ENCODE data around the gene ZNF335.

Gene ZNF335

GRCh38 chr20:45945678-45946148 lies 26.3 kb downstream of the ZNF335 start:
- Histone ChIP-seq H3K9me3 (ENCODE audit: control insufficient read depth, insufficient read depth, low read length) (no peaks in the 10 kb centered on the region), H3K9ac (ENCODE audit: low read depth, low read length) (no peak overlapping the region), H3K36me3 (ENCODE audit: insufficient read depth, low read length) (peaks cover 26% of the 10 kb centered on the region), H3K4me1 (ENCODE audit: insufficient read depth, low read length) (no peaks in the 10 kb centered on the region)

DNA sequence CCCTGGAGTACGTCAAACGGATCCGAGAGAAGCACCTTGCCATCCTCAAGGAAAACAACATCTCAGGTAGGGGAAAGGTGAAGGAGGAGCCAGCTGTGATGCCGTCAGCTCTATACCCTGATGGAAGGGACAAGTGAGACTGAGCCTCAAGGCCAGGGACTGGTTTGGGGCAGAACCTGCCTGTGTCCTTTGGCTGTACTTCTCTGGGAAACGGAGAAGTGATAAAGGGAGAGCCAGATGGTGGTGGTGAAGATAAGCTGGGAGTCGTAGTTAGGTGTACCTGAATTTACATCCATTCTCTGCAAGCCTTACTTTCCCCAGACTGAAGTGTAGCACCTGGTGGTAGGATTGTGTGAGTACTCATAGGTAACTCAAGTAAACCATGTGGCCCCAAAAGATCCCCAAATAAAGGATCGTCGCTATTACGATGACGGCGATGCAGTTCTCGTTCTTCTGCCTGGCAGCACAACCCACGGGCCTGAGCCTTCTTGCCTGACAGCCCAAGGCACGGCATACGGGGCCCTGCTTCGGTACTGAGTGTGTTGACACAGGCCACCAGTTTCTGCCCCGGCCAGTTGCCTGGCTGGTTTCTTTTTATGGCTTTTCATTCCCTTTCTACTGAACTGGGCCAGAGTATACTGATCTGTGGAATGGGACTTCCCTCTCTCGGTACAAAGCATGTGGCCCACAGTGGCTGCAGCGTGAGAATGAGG lies 26.9 kb downstream of the ZNF335 start:
- Histone ChIP-seq H3K36me3 (ENCODE audit: insufficient read depth, low read length) (peaks cover 31% of the 10 kb centered on the region), H3K9me3 (ENCODE audit: control insufficient read depth, insufficient read depth, low read length) (no peaks in the 10 kb centered on the region), H3K4me1 (ENCODE audit: insufficient read depth, low read length) (no peaks in the 10 kb centered on the region), H3K9ac (ENCODE audit: low read depth, low read length) (no peak overlapping the region)

DNA sequence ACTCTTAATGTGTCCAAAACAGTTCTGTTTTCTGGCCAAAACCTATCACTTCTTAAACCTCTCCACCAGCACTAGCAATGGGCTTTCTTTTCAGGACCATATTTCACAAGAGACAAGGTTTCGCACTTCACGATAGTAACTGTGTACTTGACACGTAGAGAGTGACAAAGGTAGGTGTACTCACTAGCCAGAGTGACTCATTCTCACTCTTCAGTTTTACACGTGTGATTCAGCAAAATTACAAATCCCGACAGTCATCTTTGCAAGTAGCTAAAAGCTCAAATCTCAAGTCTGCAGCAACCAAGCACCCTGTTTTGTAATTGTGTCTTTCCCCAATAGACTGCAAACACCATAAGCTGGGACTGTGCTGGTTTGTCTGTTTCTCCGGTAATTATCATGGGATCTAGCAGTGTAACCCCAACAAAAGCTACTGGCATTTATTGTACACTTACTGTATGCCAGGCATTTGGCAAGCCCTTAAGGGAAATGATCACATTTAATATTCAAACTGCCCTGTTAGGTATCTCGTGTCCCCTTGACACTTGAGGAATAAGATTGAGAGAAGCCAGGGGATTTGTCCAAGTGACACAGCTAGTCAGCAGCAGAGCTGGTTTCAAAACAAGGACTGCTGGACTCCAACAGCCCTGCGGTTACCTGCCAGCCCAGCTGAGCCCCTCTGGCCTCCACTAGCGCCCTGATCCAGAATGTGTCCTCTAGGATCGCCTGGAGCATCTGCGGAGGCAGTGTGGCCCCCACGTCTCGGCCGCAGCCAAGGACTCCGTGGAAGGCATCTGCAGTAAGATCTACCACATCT lies 27.6 kb downstream of the ZNF335 start:
- Histone ChIP-seq H3K36me3 (ENCODE audit: insufficient read depth, low read length) (peaks cover 37% of the 10 kb centered on the region), H3K9ac (ENCODE audit: low read depth, low read length) (no peak overlapping the region), H3K4me1 (ENCODE audit: insufficient read depth, low read length) (no peaks in the 10 kb centered on the region), H3K9me3 (ENCODE audit: control insufficient read depth, insufficient read depth, low read length) (no peaks in the 10 kb centered on the region)

GRCh38 chr20:45943613-45944012 lies 28.4 kb downstream of the ZNF335 start:
- peaks cover 37% of the 10 kb centered on the region for H3K36me3 ChIP-seq (ENCODE audit: insufficient read depth, low read length)
- H3K9me3 ChIP-seq (ENCODE audit: control insufficient read depth, insufficient read depth, low read length): no peaks in the 10 kb centered on the region
- no peak overlapping the region for H3K9ac ChIP-seq (ENCODE audit: low read depth, low read length)
- H3K4me1 ChIP-seq (ENCODE audit: insufficient read depth, low read length): peaks cover under 1% of the 10 kb centered on the region; the same call in 1 of the 2 replicates

DNA sequence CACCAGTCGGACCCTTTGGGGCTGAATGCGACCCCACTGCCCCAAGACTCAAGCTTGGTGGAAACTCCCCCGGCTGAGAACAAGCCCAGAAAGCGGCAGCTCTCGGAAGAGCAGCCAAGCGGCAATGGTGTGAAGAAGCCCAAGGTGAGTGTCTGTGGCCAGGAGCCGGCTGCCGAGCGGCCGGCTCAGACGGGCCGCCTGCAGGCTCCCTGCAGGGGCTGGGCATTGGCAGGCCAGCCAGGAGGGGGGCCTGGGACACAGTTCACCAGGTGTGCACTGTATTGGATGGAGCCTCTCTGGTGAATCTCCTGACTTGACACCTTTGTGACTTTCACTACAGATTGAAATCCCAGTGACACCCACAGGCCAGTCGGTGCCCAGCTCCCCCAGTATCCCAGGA lies 31.5 kb downstream of the ZNF335 start:
- H3K9me3 ChIP-seq (ENCODE audit: control insufficient read depth, insufficient read depth, low read length): no peaks in the 10 kb centered on the region
- peaks cover 12% of the 10 kb centered on the region for H3K4me1 ChIP-seq (ENCODE audit: insufficient read depth, low read length)
- H3K9ac ChIP-seq (ENCODE audit: low read depth, low read length): no peak overlapping the region
- peaks cover 37% of the 10 kb centered on the region for H3K36me3 ChIP-seq (ENCODE audit: insufficient read depth, low read length)

DNA sequence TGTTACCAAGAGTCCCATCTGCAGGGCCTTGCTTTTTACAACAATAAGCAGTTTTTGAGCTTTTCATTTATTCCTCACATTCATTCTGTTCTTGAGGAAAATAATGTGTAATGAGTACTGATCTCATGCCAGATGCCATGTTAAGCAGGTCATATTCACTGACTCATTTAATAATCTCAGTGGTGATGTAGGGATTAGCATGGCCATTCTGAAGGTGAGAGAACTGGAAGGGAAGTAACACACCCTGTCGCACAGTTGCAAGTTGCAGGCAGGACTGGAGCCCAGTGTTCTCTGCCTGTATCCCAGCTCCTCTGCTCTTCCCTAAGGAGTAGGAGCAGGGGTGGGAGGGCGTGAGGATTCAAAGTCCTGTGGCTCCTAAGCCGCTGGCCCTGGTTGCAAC lies 31.9 kb downstream of the ZNF335 start:
- Histone ChIP-seq H3K4me1 (ENCODE audit: insufficient read depth, low read length) (peaks cover 12% of the 10 kb centered on the region), H3K9ac (ENCODE audit: low read depth, low read length) (no peak overlapping the region), H3K9me3 (ENCODE audit: control insufficient read depth, insufficient read depth, low read length) (no peaks in the 10 kb centered on the region), H3K36me3 (ENCODE audit: insufficient read depth, low read length) (peaks cover 33% of the 10 kb centered on the region)

DNA sequence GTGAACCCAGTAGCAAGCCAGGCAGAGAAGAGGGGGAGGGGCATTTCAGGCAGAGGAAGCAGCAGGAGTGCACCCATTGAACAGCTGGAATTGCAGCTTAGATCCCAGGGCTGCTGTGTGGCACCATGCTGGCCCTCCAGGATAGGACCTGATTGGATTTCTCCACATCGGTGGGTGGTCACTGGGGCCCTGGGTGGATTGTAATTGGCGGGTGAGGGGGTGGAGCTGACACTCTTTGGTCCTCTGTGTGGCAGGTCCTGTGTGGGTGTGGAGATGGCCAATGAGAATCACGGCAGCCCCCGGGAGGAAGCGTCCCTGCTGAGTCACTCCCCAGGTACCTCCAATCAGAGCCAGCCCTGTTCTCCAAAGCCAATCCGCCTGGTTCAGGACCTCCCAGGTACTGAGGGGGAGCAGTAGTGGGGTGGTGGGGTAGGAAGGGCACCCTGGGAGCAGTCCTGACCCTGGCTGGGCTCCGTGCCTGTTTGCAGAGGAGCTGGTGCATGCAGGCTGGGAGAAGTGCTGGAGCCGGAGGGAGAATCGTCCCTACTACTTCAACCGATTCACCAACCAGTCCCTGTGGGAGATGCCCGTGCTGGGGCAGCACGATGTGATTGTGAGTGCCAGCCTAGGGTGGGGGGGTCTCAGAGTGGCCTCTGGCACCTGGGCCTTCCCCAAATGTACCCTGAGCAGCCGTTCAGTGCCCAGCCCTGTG lies 33.1 kb downstream of the ZNF335 start:
- peaks cover 12% of the 10 kb centered on the region for H3K4me1 ChIP-seq (ENCODE audit: insufficient read depth, low read length)
- no peak overlapping the region for H3K9ac ChIP-seq (ENCODE audit: low read depth, low read length)
- H3K36me3 ChIP-seq (ENCODE audit: insufficient read depth, low read length): peaks cover 23% of the 10 kb centered on the region
- H3K9me3 ChIP-seq (ENCODE audit: control insufficient read depth, insufficient read depth, low read length): no peaks in the 10 kb centered on the region

GRCh38 chr20:45937765-45938164 lies 34.2 kb downstream of the ZNF335 start:
- no peaks in the 10 kb centered on the region for H3K9me3 ChIP-seq (ENCODE audit: control insufficient read depth, insufficient read depth, low read length)
- no peak overlapping the region for H3K9ac ChIP-seq (ENCODE audit: low read depth, low read length)
- H3K36me3 ChIP-seq (ENCODE audit: insufficient read depth, low read length): peaks cover 13% of the 10 kb centered on the region
- peaks cover 17% of the 10 kb centered on the region for H3K4me1 ChIP-seq (ENCODE audit: insufficient read depth, low read length)

GRCh38 chr20:45935416-45936046 lies 36.5 kb downstream of the ZNF335 start:
- Histone ChIP-seq H3K9ac (ENCODE audit: low read depth, low read length) (peak overlapping the region; percentile 81), H3K9me3 (ENCODE audit: control insufficient read depth, insufficient read depth, low read length) (no peaks in the 10 kb centered on the region), H3K36me3 (ENCODE audit: insufficient read depth, low read length) (peaks cover 9% of the 10 kb centered on the region), H3K4me1 (ENCODE audit: insufficient read depth, low read length) (peaks cover 17% of the 10 kb centered on the region)

GRCh38 chr20:45934586-45935415 lies 37.2 kb downstream of the ZNF335 start, which contains the start of gene PCIF1:
PCIF1 (plus strand) TSS chr20:45934683; CDS start chr20:45939000, 4,317 bp downstream.
- H3K36me3 ChIP-seq (ENCODE audit: insufficient read depth, low read length): peaks cover 3% of the 10 kb centered on the region; the same call in 1 of the 2 replicates
- H3K9me3 ChIP-seq (ENCODE audit: control insufficient read depth, insufficient read depth, low read length): no peaks in the 10 kb centered on the region
- H3K9ac ChIP-seq (ENCODE audit: low read depth, low read length): peak within 1 kb of the TSS; percentile 98
- H3K4me1 ChIP-seq (ENCODE audit: insufficient read depth, low read length): peaks cover 17% of the 10 kb centered on the region

- H3K4me1 ChIP-seq (ENCODE audit: insufficient read depth, low read length): peaks cover 17% of the 10 kb centered on the region
- H3K36me3 ChIP-seq (ENCODE audit: insufficient read depth, low read length): no peaks in the 10 kb centered on the region
- H3K9ac ChIP-seq (ENCODE audit: low read depth, low read length): peak overlapping the region; percentile 98
- no peaks in the 10 kb centered on the region for H3K9me3 ChIP-seq (ENCODE audit: control insufficient read depth, insufficient read depth, low read length)
Measured at GRCh38 chr20:45934046-45934585, 37.9 kb downstream of the ZNF335 start.

DNA sequence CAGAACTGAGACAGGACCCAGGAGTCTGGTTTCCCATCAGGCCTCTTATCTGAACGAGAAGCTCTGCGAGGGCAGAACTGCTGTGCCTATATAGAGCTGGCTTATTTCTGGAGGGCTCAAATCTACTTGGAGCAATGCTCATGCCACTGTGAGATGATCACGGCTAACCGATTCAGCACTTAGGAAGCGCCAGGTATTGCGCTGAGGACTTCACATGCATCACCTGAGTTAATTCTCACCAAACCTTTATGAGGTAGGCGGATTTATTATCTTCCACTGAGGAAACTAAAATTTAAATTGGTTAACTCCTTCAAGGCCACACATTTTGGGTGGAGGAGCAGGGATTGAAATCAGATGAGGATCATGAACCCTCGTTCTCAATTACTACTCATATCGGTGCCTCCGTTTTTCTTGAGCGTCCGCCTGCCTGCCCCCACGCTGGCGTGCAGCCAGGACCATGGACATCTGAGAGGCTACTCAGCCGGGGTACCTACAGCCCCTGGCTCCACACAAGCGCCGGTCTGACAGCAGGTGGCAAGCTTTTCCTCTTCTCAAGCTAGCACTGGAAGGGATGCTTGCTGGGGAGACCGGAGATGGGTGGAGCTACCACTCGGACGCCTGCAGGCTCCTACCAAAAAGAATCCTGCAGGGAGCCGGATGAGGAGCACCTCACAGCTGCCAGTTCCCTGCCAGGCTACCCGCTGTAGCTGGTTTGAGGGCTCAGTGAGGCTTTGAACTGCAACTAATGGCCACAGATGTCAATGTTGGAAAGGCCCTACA lies 38.5 kb downstream of the ZNF335 start:
- no peaks in the 10 kb centered on the region for H3K36me3 ChIP-seq (ENCODE audit: insufficient read depth, low read length)

More for the DNA sequence above, 38.5 kb downstream of the ZNF335 start:
- H3K9ac ChIP-seq (ENCODE audit: low read depth, low read length): peak overlapping the region; percentile 98
- H3K4me1 ChIP-seq (ENCODE audit: insufficient read depth, low read length): peaks cover 15% of the 10 kb centered on the region
- H3K9me3 ChIP-seq (ENCODE audit: control insufficient read depth, insufficient read depth, low read length): no peaks in the 10 kb centered on the region

Data from ES-I3 (cell line).